HG02981 (cell line): ENCODE measurements around the gene ZNF219.

Source experiments
- ATAC-seq: cut with Tn5 transposase; IDR thresholded peaks from one replicate; pipeline ENCODE4 v1.9.1; 2021; ENCODE audit warnings: mild to moderate bottlenecking, moderate library complexity; ENCODE audit not compliant: unreplicated experiment

Gene ZNF219

GRCh38 chr14:21098076-21098891, at the start of gene ZNF219:
Gene ZNF219 (minus strand): TSS chr14:21098655. CDS start chr14:21093591, 5,064 bp downstream.
- no peak for ATAC-seq

- no peak for ATAC-seq
Observed at GRCh38 chr14:21145437-21145836, 47.0 kb upstream of the ZNF219 start.

GRCh38 chr14:21142357-21142756, 43.9 kb upstream of the ZNF219 start:
- ATAC-seq, result no peak

- no peak for ATAC-seq
Observed at GRCh38 chr14:21136024-21136423, 37.6 kb upstream of the ZNF219 start.

GRCh38 chr14:21133901-21134300, 35.4 kb upstream of the ZNF219 start:
- no peak for ATAC-seq

GRCh38 chr14:21123429-21123828, 25.0 kb upstream of the ZNF219 start:
- no peak for ATAC-seq

- no peak for ATAC-seq
Observed at GRCh38 chr14:21121122-21121521, 22.7 kb upstream of the ZNF219 start.

- no peak for ATAC-seq
Observed at GRCh38 chr14:21120686-21121085, 22.2 kb upstream of the ZNF219 start.

GRCh38 chr14:21118933-21119332, 20.5 kb upstream of the ZNF219 start:
- no peak for ATAC-seq

GRCh38 chr14:21113369-21113768, 14.9 kb upstream of the ZNF219 start:
- no peak for ATAC-seq

- ATAC-seq, result no peak
Observed at GRCh38 chr14:21112255-21112654, 13.8 kb upstream of the ZNF219 start.

- ATAC-seq, result peak; percentile 59
Observed at GRCh38 chr14:21109377-21110138, 11.1 kb upstream of the ZNF219 start.

GRCh38 chr14:21108791-21109190, 10.3 kb upstream of the ZNF219 start:
- ATAC-seq, result no peak

- no peak for ATAC-seq
Observed at GRCh38 chr14:21107283-21107800, 8.9 kb upstream of the ZNF219 start.

- no peak for ATAC-seq
Observed at GRCh38 chr14:21106498-21107282, 8.2 kb upstream of the ZNF219 start.

- no peak for ATAC-seq
Observed at GRCh38 chr14:21106176-21106497, 7.7 kb upstream of the ZNF219 start.

GRCh38 chr14:21105095-21105494, 6.6 kb upstream of the ZNF219 start:
- ATAC-seq, result no peak

GRCh38 chr14:21104448-21105060, 6.1 kb upstream of the ZNF219 start:
- ATAC-seq, result peak; percentile 37

- peak; percentile 90 for ATAC-seq
Observed at GRCh38 chr14:21103710-21104447, 5.4 kb upstream of the ZNF219 start.

- no peak for ATAC-seq
Observed at GRCh38 chr14:21103411-21103709, 4.9 kb upstream of the ZNF219 start.
